Measurements from ENCODE around the gene KCNG4. TPM values are rescaled to one million over a fixed set of nuclear protein-coding genes. Genes with fewer than 3 reads are reported as not detected.

KCNG4 gene
- polyA plus RNA-seq, 1 donor (not counting 4 experiments of a cell fraction or from before 2014, with no cell fraction given), result not detected

DNA sequence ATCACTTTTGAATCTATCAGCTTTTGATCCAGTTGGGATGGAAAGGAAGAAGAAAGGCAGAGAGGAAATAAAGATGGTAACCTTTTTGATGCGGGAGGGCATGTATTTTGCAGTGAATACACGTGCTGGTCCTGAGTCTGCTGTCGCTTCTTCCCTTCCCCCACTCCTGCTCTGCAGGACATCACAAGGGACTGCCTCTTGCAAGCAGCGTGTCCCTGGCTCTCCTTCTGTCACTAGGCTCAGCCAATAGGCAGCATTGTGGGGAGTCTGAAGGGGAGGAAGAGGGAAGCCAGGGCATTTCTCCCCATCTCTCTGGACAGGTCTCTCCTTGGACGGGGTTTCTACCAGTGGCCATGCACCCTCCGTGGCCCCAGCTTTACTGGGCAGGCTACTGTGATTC, 39.2 kb upstream of the KCNG4 start:
- TF ChIP-seq, protein P1, sequence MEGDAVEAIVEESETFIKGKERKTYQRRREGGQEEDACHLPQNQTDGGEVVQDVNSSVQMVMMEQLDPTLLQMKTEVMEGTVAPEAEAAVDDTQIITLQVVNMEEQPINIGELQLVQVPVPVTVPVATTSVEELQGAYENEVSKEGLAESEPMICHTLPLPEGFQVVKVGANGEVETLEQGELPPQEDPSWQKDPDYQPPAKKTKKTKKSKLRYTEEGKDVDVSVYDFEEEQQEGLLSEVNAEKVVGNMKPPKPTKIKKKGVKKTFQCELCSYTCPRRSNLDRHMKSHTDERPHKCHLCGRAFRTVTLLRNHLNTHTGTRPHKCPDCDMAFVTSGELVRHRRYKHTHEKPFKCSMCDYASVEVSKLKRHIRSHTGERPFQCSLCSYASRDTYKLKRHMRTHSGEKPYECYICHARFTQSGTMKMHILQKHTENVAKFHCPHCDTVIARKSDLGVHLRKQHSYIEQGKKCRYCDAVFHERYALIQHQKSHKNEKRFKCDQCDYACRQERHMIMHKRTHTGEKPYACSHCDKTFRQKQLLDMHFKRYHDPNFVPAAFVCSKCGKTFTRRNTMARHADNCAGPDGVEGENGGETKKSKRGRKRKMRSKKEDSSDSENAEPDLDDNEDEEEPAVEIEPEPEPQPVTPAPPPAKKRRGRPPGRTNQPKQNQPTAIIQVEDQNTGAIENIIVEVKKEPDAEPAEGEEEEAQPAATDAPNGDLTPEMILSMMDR (optimal IDR thresholded peaks at IDR 0.05 in 1 of 3, IDR thresholded peaks at IDR 0.05 in 1 of 3, conservative IDR thresholded peaks at IDR 0.05 in 1 of 3; ENCODE audit: extremely low read depth in 1 of 3, insufficient read depth in 2 of 3, low read length in 3 of 3), result no peak
- no peak for TF ChIP-seq EZH2 (IDR thresholded peaks at IDR 0.05; ENCODE audit: low read length)
- Histone ChIP-seq H3K9me1 (ENCODE audit: control insufficient read depth, extremely low read depth, insufficient read depth, low read length) (no peaks in the 10 kb centered on the region), H2AFZ (ENCODE audit: control insufficient read depth, low read length) (no peak overlapping the region), H3K9me3 (ENCODE audit: control insufficient read depth, low read depth, low read length) (no peaks in the 10 kb centered on the region), H3K27me3 (ENCODE audit: control insufficient read depth, extremely low read depth, insufficient read depth, low read length) (peaks cover 20% of the 10 kb centered on the region), H3K4me1 (ENCODE audit: control insufficient read depth, extremely low read depth, insufficient read depth, low read length) (no peaks in the 10 kb centered on the region), H3K4me2 (ENCODE audit: control insufficient read depth, extremely low read depth, insufficient read depth, low read depth, low read length) (no peak overlapping the region), H3K36me3 (ENCODE audit: control insufficient read depth in 2 of 2, extremely low read depth in 1 of 2, insufficient read depth in 2 of 2, low read length in 2 of 2) (no peaks in the 10 kb centered on the region), H4K20me1 (ENCODE audit: control insufficient read depth, extremely low read depth, insufficient read depth, low read length) (no peaks in the 10 kb centered on the region), H3K79me2 (ENCODE audit: control insufficient read depth, insufficient read depth, low read length) (no peaks in the 10 kb centered on the region), H3K4me3 (ENCODE audit: control insufficient read depth in 2 of 3, extremely low read depth in 1 of 3, insufficient read depth in 2 of 3, low read depth in 1 of 3, low read length in 3 of 3) (no peak overlapping the region), H3K27ac (ENCODE audit: control insufficient read depth, insufficient read depth, low read length) (no peak overlapping the region), H3K9ac (ENCODE audit: control insufficient read depth, extremely low read depth, insufficient read depth, low read length) (no peak overlapping the region)
- DNase-seq (ENCODE audit: low read depth, low spot score), result no peak
- dilution Hi-C loops (cut with MboI; ENCODE audit: extremely low pct_ligation_motif_present, low sequenced_read_pairs), result no loop called here
- no peak for FAIRE-seq

DNA sequence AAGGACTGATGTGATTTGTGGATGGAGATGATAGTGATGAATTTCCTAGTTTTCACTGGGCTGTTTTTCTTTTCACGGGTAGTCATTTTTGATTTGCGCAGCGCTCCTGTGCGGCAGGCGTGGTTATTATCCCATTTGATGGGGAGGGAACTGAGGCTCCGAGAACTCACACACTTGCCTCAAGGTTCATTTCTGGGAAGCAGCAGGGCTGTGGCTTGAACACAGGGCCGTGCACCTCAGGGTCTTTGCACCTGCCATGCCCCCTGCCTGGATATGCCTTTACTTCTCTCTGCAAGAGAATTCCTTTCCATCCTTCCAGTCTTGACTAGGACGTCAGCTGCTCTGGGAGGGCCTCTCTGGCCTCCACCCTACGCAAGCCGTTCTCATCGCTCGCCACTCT, 38.5 kb upstream of the KCNG4 start:
- TF ChIP-seq, protein P1 (optimal IDR thresholded peaks at IDR 0.05 in 1 of 3, IDR thresholded peaks at IDR 0.05 in 1 of 3, conservative IDR thresholded peaks at IDR 0.05 in 1 of 3; ENCODE audit: extremely low read depth in 1 of 3, insufficient read depth in 2 of 3, low read length in 3 of 3), result no peak
- TF ChIP-seq EZH2 (IDR thresholded peaks at IDR 0.05; ENCODE audit: low read length), result no peak
- Histone ChIP-seq H3K9me3 (ENCODE audit: control insufficient read depth, low read depth, low read length) (no peaks in the 10 kb centered on the region), H3K9me1 (ENCODE audit: control insufficient read depth, extremely low read depth, insufficient read depth, low read length) (no peaks in the 10 kb centered on the region), H4K20me1 (ENCODE audit: control insufficient read depth, extremely low read depth, insufficient read depth, low read length) (no peaks in the 10 kb centered on the region), H2AFZ (ENCODE audit: control insufficient read depth, low read length) (no peak overlapping the region), H3K79me2 (ENCODE audit: control insufficient read depth, insufficient read depth, low read length) (no peaks in the 10 kb centered on the region), H3K9ac (ENCODE audit: control insufficient read depth, extremely low read depth, insufficient read depth, low read length) (no peak overlapping the region), H3K4me2 (ENCODE audit: control insufficient read depth, extremely low read depth, insufficient read depth, low read depth, low read length) (no peak overlapping the region), H3K36me3 (ENCODE audit: control insufficient read depth in 2 of 2, extremely low read depth in 1 of 2, insufficient read depth in 2 of 2, low read length in 2 of 2) (no peaks in the 10 kb centered on the region), H3K4me1 (ENCODE audit: control insufficient read depth, extremely low read depth, insufficient read depth, low read length) (no peaks in the 10 kb centered on the region), H3K4me3 (ENCODE audit: control insufficient read depth in 2 of 3, extremely low read depth in 1 of 3, insufficient read depth in 2 of 3, low read depth in 1 of 3, low read length in 3 of 3) (no peak overlapping the region), H3K27me3 (ENCODE audit: control insufficient read depth, extremely low read depth, insufficient read depth, low read length) (peaks cover 14% of the 10 kb centered on the region), H3K27ac (ENCODE audit: control insufficient read depth, insufficient read depth, low read length) (no peak overlapping the region)
- FAIRE-seq, result no peak
- DNase-seq (ENCODE audit: low read depth, low spot score), result no peak
- dilution Hi-C loops (cut with MboI; ENCODE audit: extremely low pct_ligation_motif_present, low sequenced_read_pairs), result no loop called here

All from keratinocyte (primary cell).